ENCODE data around the gene ADAMTS2. TPM values are rescaled to one million over a fixed set of nuclear protein-coding genes. Genes with fewer than 3 reads are reported as not detected.
"Not testable (repeated sequence)": the region's sequence is repeated elsewhere in the genome, so short reads cannot be mapped to it uniquely, and the experiment has no call there.

The ADAMTS2 gene
- polyA plus RNA-seq, 1 donor: 7.8 TPM

- DNase-seq: no peak
Observed at GRCh38 chr5:179297486-179298180, 47.6 kb downstream of the ADAMTS2 start.

GRCh38 chr5:179297026-179297425 is 48.2 kb downstream of the ADAMTS2 start:
- DNase-seq: no peak

- DNase-seq: no peak
Observed at GRCh38 chr5:179296150-179296821, 49.0 kb downstream of the ADAMTS2 start.

GRCh38 chr5:179295778-179296149 is 49.5 kb downstream of the ADAMTS2 start:
- no peak for DNase-seq

GRCh38 chr5:179294891-179295777 is 50.1 kb downstream of the ADAMTS2 start:
- DNase-seq: no peak

- no peak for DNase-seq
Observed at GRCh38 chr5:179294131-179294780, 51.0 kb downstream of the ADAMTS2 start.

GRCh38 chr5:179292681-179293635 is 52.3 kb downstream of the ADAMTS2 start:
- no peak for DNase-seq

GRCh38 chr5:179292202-179292601 is 53.1 kb downstream of the ADAMTS2 start:
- DNase-seq: no peak

- DNase-seq: no peak
Observed at GRCh38 chr5:179290681-179291540, 54.4 kb downstream of the ADAMTS2 start.

GRCh38 chr5:179289756-179290385 is 55.4 kb downstream of the ADAMTS2 start:
- DNase-seq: no peak

GRCh38 chr5:179288809-179289185 is 56.5 kb downstream of the ADAMTS2 start:
- DNase-seq: no peak

GRCh38 chr5:179288101-179288808 is 57.0 kb downstream of the ADAMTS2 start:
- DNase-seq: no peak

GRCh38 chr5:179287631-179288030 is 57.6 kb downstream of the ADAMTS2 start:
- DNase-seq: no peak

- no peak for DNase-seq
Observed at GRCh38 chr5:179287071-179287470, 58.2 kb downstream of the ADAMTS2 start.

GRCh38 chr5:179285776-179286162 is 59.5 kb downstream of the ADAMTS2 start:
- DNase-seq: not testable (repeated sequence)

- DNase-seq: no peak
Observed at GRCh38 chr5:179284751-179285631, 60.3 kb downstream of the ADAMTS2 start.

- DNase-seq: not testable (repeated sequence)
Observed at GRCh38 chr5:179283908-179284307, 61.4 kb downstream of the ADAMTS2 start.

- no peak for DNase-seq
Observed at GRCh38 chr5:179281694-179282093, 63.6 kb downstream of the ADAMTS2 start.
